PC-3 (cell line): ENCODE measurements around the gene APOBR.

ENCODE experiments used
- CTCF ChIP-seq: fragments of 300-600 bp; sonication (generic); conservative IDR thresholded peaks from 2 replicates; pipeline ENCODE4 v1.5.1; 2017; ENCODE audit warnings: antibody characterized with exemption, low read depth, mild to moderate bottlenecking, low read length
- EZH2phosphoT487 ChIP-seq: fragments of 300-600 bp; sonication (generic); IDR thresholded peaks from 2 replicates; pipeline ENCODE4 v1.6.1; 2018; ENCODE audit warnings: mild to moderate bottlenecking, antibody characterized with exemption, low read length, borderline replicate concordance

- TF ChIP-seq CTCF: no peak
- no peak for TF ChIP-seq EZH2phosphoT487
Measured at GRCh38 chr16:28544998-28545397, 50.6 kb downstream of the APOBR start.
